Activated CD4-positive, alpha-beta T cell treated with anti-CD3 and anti-CD28 coated beads, Interleukin-2, amount 10 ng/mL, durations not matched to agents 24 days and 14 days (primary cell): ENCODE data around the gene INCENP. TPM values are rescaled to one million over a fixed set of nuclear protein-coding genes. Genes with fewer than 3 reads are reported as not detected.

Experiments used
- DNase-seq: peaks from one replicate; pipeline ENCODE4 v3.0.0; 2022
- H3K27ac Mint-ChIP-seq: one replicate; pipeline ENCODE4 v1.8.0; 2022; ENCODE audit warnings: mild to moderate bottlenecking, mixed read lengths
- H3K27me3 Mint-ChIP-seq: one replicate; pipeline ENCODE4 v1.8.0; 2022; ENCODE audit warnings: mixed read lengths
- H3K36me3 Mint-ChIP-seq: one replicate; pipeline ENCODE4 v1.8.0; 2022; ENCODE audit warnings: low read depth, mild to moderate bottlenecking, mixed read lengths
- H3K4me1 Mint-ChIP-seq: one replicate; pipeline ENCODE4 v1.8.0; 2021; ENCODE audit warnings: mixed read lengths
- H3K4me3 Mint-ChIP-seq: one replicate; pipeline ENCODE4 v1.8.0; 2022; ENCODE audit warnings: mild to moderate bottlenecking, moderate library complexity, mixed read lengths
- H3K9me3 Mint-ChIP-seq: one replicate; pipeline ENCODE4 v1.8.0; 2021; ENCODE audit warnings: mixed read lengths
- intact Hi-C: fragments of 100-400 bp; cut with micrococcal nuclease; formaldehyde crosslinking; loops from one replicate; pipeline ENCODE4 v1.15.1; 2023
- total RNA-seq: library from RNA; stranded (reverse); gene quantifications from 2 replicates; pipeline ENCODE4 v1.2.3, GENCODE V29; 2022

INCENP gene
- total RNA-seq, 1 donor from 2014 or later, result 102 TPM

GRCh38 chr11:62140304-62141110 is 16.7 kb downstream of the INCENP start:
- Mint-ChIP-seq H3K27me3 (no peaks in the 10 kb centered on the region), H3K4me1 (no peaks in the 10 kb centered on the region), H3K27ac (no peak overlapping the region), H3K36me3 (peaks cover 44% of the 10 kb centered on the region), H3K4me3 (no peak overlapping the region), H3K9me3 (no peaks in the 10 kb centered on the region)
- intact Hi-C loops, result no loop called here
- DNase-seq, result no peak

GRCh38 chr11:62141111-62142042 is 17.6 kb downstream of the INCENP start:
- no peaks in the 10 kb centered on the region for H3K27me3 Mint-ChIP-seq
- H3K9me3 Mint-ChIP-seq, result no peaks in the 10 kb centered on the region
- H3K27ac Mint-ChIP-seq, result no peak overlapping the region
- no peaks in the 10 kb centered on the region for H3K4me1 Mint-ChIP-seq
- peaks cover 49% of the 10 kb centered on the region for H3K36me3 Mint-ChIP-seq
- H3K4me3 Mint-ChIP-seq, result no peak overlapping the region
- intact Hi-C loops, result no loop called here
- no peak for DNase-seq

- H3K36me3 Mint-ChIP-seq, result peaks cover 49% of the 10 kb centered on the region
- H3K9me3 Mint-ChIP-seq, result no peaks in the 10 kb centered on the region
- H3K27me3 Mint-ChIP-seq, result no peaks in the 10 kb centered on the region
- intact Hi-C loops, result no loop called here
- DNase-seq, result no peak
- no peak overlapping the region for H3K4me3 Mint-ChIP-seq
- H3K4me1 Mint-ChIP-seq, result no peaks in the 10 kb centered on the region
- H3K27ac Mint-ChIP-seq, result no peak overlapping the region
Measured at GRCh38 chr11:62142043-62142375, 18.2 kb downstream of the INCENP start.

GRCh38 chr11:62142921-62143320 is 19.1 kb downstream of the INCENP start:
- Mint-ChIP-seq H3K4me3 (no peak overlapping the region), H3K9me3 (no peaks in the 10 kb centered on the region), H3K4me1 (no peaks in the 10 kb centered on the region), H3K27ac (no peak overlapping the region), H3K36me3 (peaks cover 58% of the 10 kb centered on the region), H3K27me3 (no peaks in the 10 kb centered on the region)
- no peak for DNase-seq
- intact Hi-C loops, result no loop called here

GRCh38 chr11:62143727-62144126 is 19.9 kb downstream of the INCENP start:
- Mint-ChIP-seq H3K27me3 (no peaks in the 10 kb centered on the region), H3K4me3 (no peak overlapping the region), H3K27ac (no peak overlapping the region), H3K9me3 (no peaks in the 10 kb centered on the region), H3K36me3 (peaks cover 60% of the 10 kb centered on the region), H3K4me1 (no peaks in the 10 kb centered on the region)
- intact Hi-C loops, result no loop called here
- no peak for DNase-seq

GRCh38 chr11:62144641-62145255 is 20.9 kb downstream of the INCENP start:
- intact Hi-C loops, result no loop called here
- H3K27ac Mint-ChIP-seq, result no peak overlapping the region
- H3K9me3 Mint-ChIP-seq, result no peaks in the 10 kb centered on the region
- no peaks in the 10 kb centered on the region for H3K27me3 Mint-ChIP-seq
- H3K4me3 Mint-ChIP-seq, result no peak overlapping the region
- H3K36me3 Mint-ChIP-seq, result peaks cover 63% of the 10 kb centered on the region
- no peaks in the 10 kb centered on the region for H3K4me1 Mint-ChIP-seq
- no peak for DNase-seq

GRCh38 chr11:62145261-62145871 is 21.6 kb downstream of the INCENP start:
- intact Hi-C loops, result no loop called here
- peaks cover 60% of the 10 kb centered on the region for H3K36me3 Mint-ChIP-seq
- no peak overlapping the region for H3K27ac Mint-ChIP-seq
- no peaks in the 10 kb centered on the region for H3K9me3 Mint-ChIP-seq
- H3K4me3 Mint-ChIP-seq, result no peak overlapping the region
- DNase-seq, result no peak
- H3K4me1 Mint-ChIP-seq, result no peaks in the 10 kb centered on the region
- no peaks in the 10 kb centered on the region for H3K27me3 Mint-ChIP-seq

- no peaks in the 10 kb centered on the region for H3K9me3 Mint-ChIP-seq
- intact Hi-C loops, result no loop called here
- no peak overlapping the region for H3K27ac Mint-ChIP-seq
- no peak for DNase-seq
- no peak overlapping the region for H3K4me3 Mint-ChIP-seq
- H3K36me3 Mint-ChIP-seq, result peaks cover 62% of the 10 kb centered on the region
- H3K27me3 Mint-ChIP-seq, result no peaks in the 10 kb centered on the region
- no peaks in the 10 kb centered on the region for H3K4me1 Mint-ChIP-seq
Measured at GRCh38 chr11:62146476-62147200, 22.8 kb downstream of the INCENP start.

- DNase-seq, result no peak
- Mint-ChIP-seq H3K27me3 (no peaks in the 10 kb centered on the region), H3K9me3 (no peaks in the 10 kb centered on the region)
Measured at GRCh38 chr11:62147545-62147944, 23.7 kb downstream of the INCENP start.

GRCh38 chr11:62148271-62148980 is 24.6 kb downstream of the INCENP start:
- no peak overlapping the region for H3K4me3 Mint-ChIP-seq
- H3K36me3 Mint-ChIP-seq, result peaks cover 60% of the 10 kb centered on the region
- intact Hi-C loops, result no loop called here
- no peak for DNase-seq
- H3K27ac Mint-ChIP-seq, result no peak overlapping the region
- H3K9me3 Mint-ChIP-seq, result no peaks in the 10 kb centered on the region
- H3K27me3 Mint-ChIP-seq, result no peaks in the 10 kb centered on the region
- no peaks in the 10 kb centered on the region for H3K4me1 Mint-ChIP-seq

More at GRCh38 chr11:62147545-62147944, 23.7 kb downstream of the INCENP start:
- H3K36me3 Mint-ChIP-seq, result peaks cover 60% of the 10 kb centered on the region
- no peak overlapping the region for H3K27ac Mint-ChIP-seq
- no peaks in the 10 kb centered on the region for H3K4me1 Mint-ChIP-seq
- H3K4me3 Mint-ChIP-seq, result no peak overlapping the region
- intact Hi-C loops, result no loop called here

GRCh38 chr11:62149986-62150886 is 26.4 kb downstream of the INCENP start:
- no peak for DNase-seq
- intact Hi-C loops, result no loop called here
- H3K4me3 Mint-ChIP-seq, result no peak overlapping the region
- H3K9me3 Mint-ChIP-seq, result no peaks in the 10 kb centered on the region
- H3K27ac Mint-ChIP-seq, result no peak overlapping the region
- H3K36me3 Mint-ChIP-seq, result peaks cover 56% of the 10 kb centered on the region
- H3K27me3 Mint-ChIP-seq, result no peaks in the 10 kb centered on the region
- H3K4me1 Mint-ChIP-seq, result no peaks in the 10 kb centered on the region
